HepG2 (cell line): ENCODE data around the gene SMARCA4. TPM values are rescaled to one million over a fixed set of nuclear protein-coding genes. Genes with fewer than 3 reads are reported as not detected.

Experiments used
- ATAC-seq: fragments of 200-7000 bp; cut with Tn5 transposase; 3 replicates; pipeline ENCODE4 v1.9.1; 2020; ENCODE audit warnings: mild to moderate bottlenecking, moderate library complexity
- BruUV-seq: library from RNA; stranded (reverse); fragments of 400-500 nt; replicated peaks from 2 replicates; lab custom pipeline; 2021; lab: Mats Ljungman, UMichigan
- CTCF ChIA-PET: fragments of 300-600 bp; formaldehyde crosslinking; extraction: SDS; loops from one replicate; lab custom pipeline; 2021; ENCODE audit warnings: low total read pairs, inconsistent platforms, low intra/inter-chr PET ratio; lab: Yijun Ruan, JAX
- POLR2A ChIA-PET: fragments of 350-600 bp; sonication (Branson Sonifier 250); formaldehyde crosslinking; loops from one replicate; lab custom pipeline; 2020; ENCODE audit warnings: antibody characterized with exemption, inconsistent platforms; lab: Yijun Ruan, JAX
- DNase-seq: peaks from one replicate; pipeline ENCODE4 v3.0.0-alpha.2; 2015; ENCODE audit warnings: low spot score
- FAIRE-seq: peaks from 3 replicates; lab custom pipeline; 2011; peaks lifted over from hg19 to GRCh38; lab: Jason Lieb, UNC
- H2AFZ ChIP-seq: one replicate; pipeline ENCODE4 v1.6.1; 2011; ENCODE audit warnings: low read length, inconsistent platforms
- H3K27ac ChIP-seq: fragments of 300-600 bp; 3 replicates; pipeline ENCODE4 v1.8.0; 2011; ENCODE audit warnings: mixed run types, mild to moderate bottlenecking, mixed read lengths, low read length, inconsistent platforms; ENCODE audit not compliant: insufficient read depth; ENCODE audit errors: extremely low read length
- H3K27me3 ChIP-seq, 2 experiments: fragments of 200-600 bp in 1 of 2; 2 replicates in 1 of 2; 3 replicates in 1 of 2; pipeline versions ENCODE4 v1.6.0 to v1.8.0; 2011; ENCODE audit warnings: low read length in 2 of 2, mild to moderate bottlenecking in 2 of 2, moderate library complexity in 2 of 2, inconsistent platforms in 1 of 2; ENCODE audit not compliant: insufficient read depth in 2 of 2, control insufficient read depth in 1 of 2
- H3K36me3 ChIP-seq, 2 experiments: fragments of 200-600 bp in 1 of 2; replicated peaks in 1 of 2; 2 replicates in 1 of 2; 3 replicates in 1 of 2; pipeline versions ENCODE4 v1.5.1 to v1.8.0; 2011; ENCODE audit warnings: low read length in 2 of 2, inconsistent platforms in 1 of 2; ENCODE audit not compliant: insufficient read depth in 2 of 2, control insufficient read depth in 1 of 2
- H3K4me1 ChIP-seq: 2 replicates; pipeline ENCODE4 v1.5.1; 2012; ENCODE audit warnings: low read length, inconsistent platforms; ENCODE audit not compliant: insufficient read depth
- H3K4me2 ChIP-seq: 2 replicates; pipeline ENCODE4 v1.6.0; 2011; ENCODE audit warnings: low read depth, low read length, inconsistent platforms
- H3K4me3 ChIP-seq, 3 experiments: fragments of 200-600 bp in 1 of 3; sonication (generic), shearing (Covaris generic) in 1 of 3; replicated peaks in 1 of 3; 2 replicates each; pipeline ENCODE4 v1.5.1; 2011 to 2016; ENCODE audit warnings: low read length in 3 of 3, inconsistent platforms in 2 of 3, low read depth in 2 of 3, mild to moderate bottlenecking in 2 of 3, control low read depth in 1 of 3, mixed read lengths in 1 of 3; ENCODE audit not compliant: insufficient read depth in 1 of 3
- H3K79me2 ChIP-seq: one replicate; pipeline ENCODE4 v1.6.1; 2011; ENCODE audit warnings: low read length, inconsistent platforms; ENCODE audit not compliant: insufficient read depth
- H3K9ac ChIP-seq: 2 replicates; pipeline ENCODE4 v1.6.0; 2011; ENCODE audit warnings: mild to moderate bottlenecking, low read depth, low read length, inconsistent platforms; ENCODE audit not compliant: insufficient read depth
- H3K9me3 ChIP-seq: 2 replicates; pipeline ENCODE4 v1.5.1; 2012; ENCODE audit warnings: mild to moderate bottlenecking, low read length
- H4K20me1 ChIP-seq: 2 replicates; pipeline ENCODE4 v1.6.0; 2011; ENCODE audit warnings: inconsistent platforms, mild to moderate bottlenecking, low read length, moderate library complexity; ENCODE audit not compliant: insufficient read depth
- ELF1 ChIP-seq: sonication (generic); formaldehyde crosslinking; IDR thresholded peaks from 2 replicates; pipeline ENCODE4 v1.4.0; 2020; ENCODE audit warnings: missing genetic modification reagents
- EP300 ChIP-seq, 3 experiments: sonication (generic) in 1 of 3; formaldehyde crosslinking in 1 of 3; IDR thresholded peaks; 2 replicates each; pipeline versions ENCODE4 v1.5.1 to v1.6.1; 2011 to 2020; ENCODE audit warnings: low read depth in 2 of 3, low read length in 2 of 3, borderline replicate concordance in 1 of 3, improper control_type of control experiment in 1 of 3, mild to moderate bottlenecking in 1 of 3, missing genetic modification reagents in 1 of 3, moderate library complexity in 1 of 3
- FOXK2 ChIP-seq: fragments of 450-650 bp; IDR thresholded peaks from 2 replicates; pipeline ENCODE4 v1.6.1; 2016
- MEIS2 ChIP-seq: sonication (generic); formaldehyde crosslinking; IDR thresholded peaks from 2 replicates; pipeline ENCODE4 v1.9.0; 2021; ENCODE audit warnings: mild to moderate bottlenecking, missing genetic modification reagents
- MXI1 ChIP-seq: IDR thresholded peaks from 3 replicates; pipeline ENCODE4 v1.6.1; 2012; ENCODE audit warnings: low read depth, low read length, inconsistent platforms, borderline replicate concordance
- NR1H2 ChIP-seq: sonication (generic); formaldehyde crosslinking; IDR thresholded peaks from 2 replicates; pipeline ENCODE4 v1.8.1; 2022; ENCODE audit warnings: low read depth, missing genetic modification reagents, borderline replicate concordance
- PCBP2 ChIP-seq: fragments of 200-400 bp; formaldehyde crosslinking; optimal IDR thresholded peaks from 2 replicates; pipeline ENCODE3; 2018; ENCODE audit warnings: low read length, low read depth; ENCODE audit not compliant: poor library complexity, severe bottlenecking
- POLR2AphosphoS2 ChIP-seq: IDR thresholded peaks from 2 replicates; pipeline ENCODE4 v1.6.1; 2011; ENCODE audit warnings: low read depth, low read length, improper control_type of control experiment
- RELA ChIP-seq: sonication (generic); formaldehyde crosslinking; IDR thresholded peaks from 2 replicates; pipeline ENCODE4 v1.4.0; 2020; ENCODE audit warnings: missing genetic modification reagents
- TOPORS ChIP-seq: sonication (generic); formaldehyde crosslinking; IDR thresholded peaks from 2 replicates; pipeline ENCODE4 v1.8.0; 2023; ENCODE audit warnings: mild to moderate bottlenecking, missing genetic modification reagents
- ZEB1 ChIP-seq: IDR thresholded peaks from 2 replicates; pipeline ENCODE4 v1.6.1; 2012; ENCODE audit warnings: mild to moderate bottlenecking, low read depth, inconsistent platforms; ENCODE audit not compliant: insufficient replicate concordance
- ZNF24 ChIP-seq: fragments of 450-650 bp; IDR thresholded peaks from 2 replicates; pipeline ENCODE4 v1.6.1; 2017; ENCODE audit warnings: antibody characterized with exemption, mild to moderate bottlenecking
- ZNF367 ChIP-seq: sonication (generic); formaldehyde crosslinking; IDR thresholded peaks from 2 replicates; pipeline ENCODE4 v1.4.0; 2020; ENCODE audit warnings: missing genetic modification reagents, borderline replicate concordance
- ZNF564 ChIP-seq: sonication (generic); formaldehyde crosslinking; IDR thresholded peaks from 2 replicates; pipeline ENCODE4 v1.8.1; 2023; ENCODE audit warnings: mild to moderate bottlenecking, missing genetic modification reagents
- ZNF775 ChIP-seq: sonication (generic); formaldehyde crosslinking; IDR thresholded peaks from 2 replicates; pipeline ENCODE4 v1.4.0; 2020; ENCODE audit warnings: missing genetic modification reagents, mild to moderate bottlenecking, moderate library complexity, borderline replicate concordance
- ZNF792 ChIP-seq: IDR thresholded peaks from 2 replicates; pipeline ENCODE4 v1.6.1; 2016
- WGBS: methylation state at CpG from one replicate; pipeline ENCODE4 v1.1.6; 2017; ENCODE audit warnings: low lambda C conversion rate; 5-methylcytosine and 5-hydroxymethylcytosine counted together
- in situ Hi-C: cut with HindIII; loops from 2 replicates; pipeline ENCODE4 v1.10.0; 2017; ENCODE audit warnings: low pct_unique_long_range_greater_than_20kb; ENCODE audit not compliant: extremely low pct_ligation_motif_present
- intact Hi-C: fragments of 100-400 bp; cut with micrococcal nuclease; formaldehyde crosslinking; loops from one replicate; pipeline ENCODE4 v1.10.0; 2022; ENCODE audit not compliant: unreplicated experiment
- polyA plus RNA-seq, 8 experiments: library from polyadenylated mRNA; depleted of rRNA in 3 of 8; stranded (reverse) in 7 of 8; unstranded in 1 of 8; fragments of >200 nt; fragmentation: Illumina TruSeq in 4 of 8; extraction: Trizol in 4 of 8; gene quantifications; 2 replicates each; pipeline versions ENCODE4 v1.2.1 to v1.2.3, GENCODE V29; 2011 to 2016; ENCODE audit warnings: low read depth in 4 of 8, missing spikeins in 1 of 8, mixed read lengths in 1 of 8; ENCODE audit not compliant: insufficient read depth in 1 of 8
- total RNA-seq, 5 experiments: library from RNA; depleted of rRNA; stranded (reverse); fragments of >200 nt; fragmentation: Illumina TruSeq; extraction: Trizol; gene quantifications; 2 replicates each; pipeline ENCODE4 v1.2.3, GENCODE V29; 2016; ENCODE audit warnings: low read depth in 1 of 5
- TF ChIP-seq, protein P1 (sequence below): sonication (generic); formaldehyde crosslinking; IDR thresholded peaks from 2 replicates; pipeline ENCODE4 v1.8.0; 2022; ENCODE audit warnings: missing genetic modification reagents, low read depth, mild to moderate bottlenecking, borderline replicate concordance

Gene SMARCA4
- total and polyA plus RNA-seq, 2 of the 13 experiments (the other 11 are each of a cell fraction or from before 2014, with no cell fraction given), result 25.4 to 45.9 TPM

DNA sequence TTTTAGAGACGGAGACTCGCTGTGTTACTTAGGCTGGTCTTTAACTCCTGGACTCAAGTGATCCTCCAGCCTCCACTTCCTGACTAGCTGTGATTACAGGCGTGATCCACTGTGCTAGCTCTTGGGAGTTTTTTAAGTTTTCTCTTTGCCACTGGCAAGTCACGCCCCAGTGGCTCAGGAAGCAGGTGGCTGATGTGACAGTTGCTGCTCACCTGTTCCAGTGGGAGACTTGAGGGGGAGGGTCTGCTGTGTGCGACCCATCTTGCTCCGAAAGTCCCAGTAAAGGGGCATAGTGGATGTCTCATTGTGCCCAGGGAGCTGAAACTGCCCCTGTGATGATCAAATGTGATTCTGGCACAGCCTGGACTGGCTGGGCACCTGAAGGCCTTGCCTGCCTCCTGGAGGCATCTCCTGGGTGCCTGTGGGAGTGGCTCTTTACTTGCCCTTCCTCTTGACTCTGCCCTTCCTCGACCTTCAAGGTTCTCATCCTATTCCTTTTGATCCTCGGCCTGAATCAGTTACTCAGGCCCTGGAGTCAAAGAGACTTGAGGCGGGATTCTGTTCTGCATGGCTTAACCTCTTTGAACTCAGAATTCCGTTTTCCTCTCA is 7.8 kb downstream of the SMARCA4 start:
- H3K27ac ChIP-seq, result no peak overlapping the region
- 95% methylated on average over 9 of the region's 10 CpGs for WGBS
- TF ChIP-seq POLR2AphosphoS2 (no peak), ZNF24 (no peak), ELF1 (no peak), ZEB1 (no peak), MXI1 (no peak), ZNF564 (CRISPR knock-in tag) (no peak)
- TF ChIP-seq, protein P1, sequence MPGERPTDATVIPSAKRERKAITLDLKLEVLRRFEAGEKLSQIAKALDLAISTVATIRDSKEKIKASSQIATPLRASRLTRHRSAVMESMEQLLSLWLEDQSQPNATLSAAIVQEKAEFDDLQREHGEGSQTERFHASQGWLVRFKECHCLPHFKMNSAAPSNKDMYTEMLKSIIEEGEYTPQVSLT (CRISPR knock-in tag), result no peak
- no peaks in the 10 kb centered on the region for H3K9me3 ChIP-seq
- no peak overlapping the region for H3K4me2 ChIP-seq
- no peak overlapping the region for H3K9ac ChIP-seq
- H3K36me3 ChIP-seq, result peaks cover 0 to 9% of the 10 kb centered on the region in 2 experiments; a peak in 1 of 5 replicates
- FAIRE-seq, result no peak
- H3K4me1 ChIP-seq, result peaks cover 16% of the 10 kb centered on the region
- no peak for DNase-seq
- CTCF ChIA-PET, result no interaction called here
- no peak overlapping the region for H2AFZ ChIP-seq
- BruUV-seq, result no TSS peak
- peaks cover 71% of the 10 kb centered on the region for H3K79me2 ChIP-seq
- H3K4me3 ChIP-seq, result no peak overlapping the region
- H3K27me3 ChIP-seq, result no peaks in the 10 kb centered on the region
- in situ Hi-C loops, result no loop called here
- POLR2A ChIA-PET, result no interaction called here
- no peaks in the 10 kb centered on the region for H4K20me1 ChIP-seq
- intact Hi-C loops, result no loop called here
- ATAC-seq, result no peak

DNA sequence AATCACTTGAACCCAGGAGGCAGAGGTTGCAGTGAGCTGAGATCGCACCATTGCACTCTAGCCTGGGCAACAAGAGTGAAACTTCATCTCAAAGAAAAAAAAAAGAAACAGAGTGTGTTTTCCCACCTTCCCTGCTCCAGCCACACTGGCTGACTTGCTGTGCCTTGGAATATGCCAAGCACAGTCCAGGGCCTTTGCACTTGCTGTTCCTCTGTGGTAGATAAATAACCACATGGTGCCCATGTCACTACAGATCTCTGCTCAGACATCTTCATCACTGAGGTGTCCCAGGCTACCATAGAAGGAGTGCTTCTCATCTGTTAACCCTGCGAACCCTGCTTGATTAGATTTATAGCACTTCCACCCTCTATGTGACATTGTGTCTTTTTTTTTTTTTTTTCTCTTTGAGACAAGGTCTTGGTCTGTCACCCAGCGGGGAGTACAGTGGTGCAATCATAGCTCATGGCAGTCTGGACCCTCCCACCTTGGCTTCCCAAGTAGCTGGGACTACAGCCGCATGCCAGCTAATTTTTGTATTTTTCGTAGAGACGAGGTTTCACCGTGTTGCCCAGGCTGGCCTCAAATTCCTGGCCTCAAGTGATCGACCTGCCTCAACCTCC is 10.4 kb downstream of the SMARCA4 start:
- WGBS, result 96% methylated on average over 8 of the region's 8 CpGs
- ATAC-seq (no peak), DNase-seq (no peak), FAIRE-seq (no peak)
- in situ Hi-C loops (no loop called here), intact Hi-C loops (no loop called here)
- H3K4me2 ChIP-seq, result no peak overlapping the region
- peaks cover 72% of the 10 kb centered on the region for H3K79me2 ChIP-seq
- 0 out of 5 replicates have a peak, but pooled peaks cover 0 to 3% of the 10 kb centered on the region in 2 experiments for H3K36me3 ChIP-seq
- no peak overlapping the region for H2AFZ ChIP-seq
- no peak overlapping the region for H3K27ac ChIP-seq
- ChIA-PET POLR2A (interaction anchor here (1.7 kb wide), 1 partner anchor 35 kb away, joined by 5 read pairs; no protein-coding TSS in a partner anchor), CTCF (no interaction called here)
- H3K9me3 ChIP-seq, result no peaks in the 10 kb centered on the region
- no peaks in the 10 kb centered on the region for H3K27me3 ChIP-seq
- no peak overlapping the region for H3K4me3 ChIP-seq
- H3K4me1 ChIP-seq, result peaks cover 11% of the 10 kb centered on the region
- no peaks in the 10 kb centered on the region; the same call in 1 of the 2 replicates for H4K20me1 ChIP-seq
- no peak for TF ChIP-seq MEIS2 (CRISPR knock-in tag)
- no peak for TF ChIP-seq ZNF367 (CRISPR knock-in tag)
- TF ChIP-seq ZNF775 (CRISPR knock-in tag), result no peak
- no peak for TF ChIP-seq EP300 (IDR thresholded peaks at IDR 0.05; ENCODE audit: low read depth in 2 of 2, low read length in 2 of 2)
- no peak for TF ChIP-seq EP300 (CRISPR knock-in tag; IDR thresholded peaks at IDR 0.05; ENCODE audit: borderline replicate concordance)
- no peak for TF ChIP-seq TOPORS (CRISPR knock-in tag)
- TF ChIP-seq NR1H2 (CRISPR knock-in tag), result no peak
- no peak for TF ChIP-seq ZNF792 (CRISPR knock-in tag)
- TF ChIP-seq PCBP2, result no peak
- no peak for TF ChIP-seq RELA (CRISPR knock-in tag)
- no peak for TF ChIP-seq FOXK2
- BruUV-seq, result no TSS peak
- no peak overlapping the region for H3K9ac ChIP-seq
